Ammon's horn (tissue), 1 donor: ENCODE measurements around the gene CGNL1.
A peak's percentile ranks its signal among the peaks of the same experiment; 100 is the strongest.

Experiments used
- DNase-seq: peaks from one replicate; pipeline ENCODE4 v3.0.0-alpha.2; 2016; ENCODE audit warnings: low spot score

The CGNL1 gene

DNA sequence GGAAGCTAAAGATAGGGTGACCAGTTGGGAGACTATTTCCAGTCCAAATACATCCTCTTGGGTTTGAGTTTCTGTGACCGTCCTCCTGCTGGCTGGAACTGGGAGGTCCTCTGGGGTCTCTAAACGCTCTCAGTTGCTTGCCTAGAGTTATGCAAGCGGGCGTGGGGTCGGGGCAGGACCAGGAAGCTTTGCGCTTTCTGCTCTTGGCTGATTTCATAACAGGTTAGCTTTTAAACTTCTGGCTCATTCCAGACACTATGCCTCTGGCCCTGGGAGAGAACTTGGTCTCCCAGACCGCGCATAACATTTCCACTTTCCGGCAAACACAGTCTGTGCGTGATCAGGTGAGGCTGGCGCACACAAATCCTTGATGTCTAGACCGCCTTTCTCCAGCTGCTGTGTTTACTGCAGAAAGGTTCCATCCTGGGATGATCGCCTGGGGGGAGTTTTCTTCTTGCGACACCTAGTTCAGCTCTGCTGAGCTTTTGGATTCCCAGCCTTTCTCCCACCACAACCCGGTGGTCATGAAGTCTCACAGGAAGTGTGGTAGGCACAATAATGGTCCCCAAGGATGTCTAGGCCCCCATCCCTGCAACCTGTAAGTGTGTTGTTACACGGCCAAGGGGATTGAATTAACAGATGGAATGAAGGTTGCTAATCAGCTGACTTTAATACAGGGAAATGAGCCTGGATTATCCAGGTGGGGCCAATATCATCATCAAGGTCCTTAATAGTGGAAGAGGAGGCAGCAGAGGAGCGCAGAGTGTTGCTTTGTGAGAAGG lies 23.6 kb upstream of the CGNL1 start:
- no peak for DNase-seq

DNA sequence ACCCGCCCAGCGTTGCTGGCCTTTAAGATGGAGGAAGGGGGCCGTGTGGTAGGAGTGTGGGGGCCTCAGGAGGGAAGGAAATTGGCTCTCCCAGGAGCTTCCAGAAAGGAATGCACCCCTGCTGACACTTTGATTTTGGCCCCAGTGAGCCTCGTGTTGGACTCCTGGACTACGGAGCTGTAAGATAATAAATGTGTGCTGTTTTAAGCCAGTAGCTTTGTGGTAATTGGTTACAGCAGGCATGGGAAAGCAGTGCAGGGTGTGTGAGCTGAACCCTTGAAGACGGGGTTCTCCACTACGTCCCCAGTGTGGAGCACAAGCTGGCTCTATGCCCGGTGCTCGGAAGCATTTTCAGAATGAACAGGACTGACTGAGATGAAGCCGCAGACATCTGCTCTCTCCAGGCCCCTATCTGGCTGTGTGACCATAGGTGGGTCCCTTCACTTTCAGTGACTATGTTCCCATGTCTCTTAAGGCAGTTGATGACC lies 22.9 kb upstream of the CGNL1 start:
- DNase-seq: no peak

DNA sequence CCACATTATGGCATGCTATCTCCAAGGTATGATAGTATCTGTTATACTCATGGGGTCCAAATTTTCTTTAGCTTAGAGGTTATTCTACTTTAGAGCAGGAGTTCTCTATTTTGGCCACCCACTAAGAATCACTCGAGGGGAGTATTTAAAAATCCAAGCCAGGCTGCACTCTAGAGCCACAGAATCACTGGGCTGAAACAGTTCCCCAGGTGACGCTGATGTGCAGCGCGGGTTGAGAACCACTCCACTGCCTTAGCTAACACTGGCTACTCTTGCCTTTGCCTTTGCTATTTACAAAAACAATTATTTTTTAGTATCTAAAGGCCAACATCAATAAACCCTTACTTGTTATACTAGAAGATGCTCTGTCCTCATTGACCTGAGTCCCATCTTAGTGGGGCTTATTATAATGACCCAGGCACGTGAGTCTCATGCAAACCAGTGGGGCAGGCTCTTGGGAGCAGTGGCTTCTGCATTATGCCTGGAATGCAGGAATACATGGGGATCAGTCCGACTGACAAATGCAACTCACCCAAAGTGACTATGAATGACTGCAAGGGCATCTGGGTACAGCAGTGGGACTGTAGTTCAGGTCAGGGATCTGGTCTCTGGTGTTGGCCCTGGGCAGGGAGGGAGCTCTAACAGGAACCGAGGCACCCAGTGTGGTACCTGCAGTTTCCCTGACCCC lies 21.7 kb upstream of the CGNL1 start:
- DNase-seq: no peak

- DNase-seq: no peak
Observed at GRCh38 chr15:57355259-57355658, 21.0 kb upstream of the CGNL1 start.

DNA sequence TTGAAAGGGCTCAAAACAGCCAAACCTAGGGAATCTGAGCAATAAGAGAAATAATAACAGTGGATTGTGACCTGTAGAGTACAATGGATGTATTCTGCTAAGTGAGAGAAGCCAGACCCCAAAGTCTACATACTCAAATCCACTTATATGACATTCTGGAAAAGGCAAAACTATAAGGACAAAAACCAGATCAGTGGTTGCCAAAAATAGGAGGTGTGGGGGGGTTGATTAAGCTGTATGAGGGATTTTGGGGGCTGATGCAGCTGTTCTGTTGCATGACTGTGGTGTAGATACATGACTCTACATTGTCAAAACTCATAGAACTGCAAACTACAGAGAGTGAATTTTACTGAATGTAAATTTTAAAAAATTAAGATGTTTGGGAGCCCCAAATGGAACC lies 20.1 kb upstream of the CGNL1 start:
- no peak for DNase-seq

DNA sequence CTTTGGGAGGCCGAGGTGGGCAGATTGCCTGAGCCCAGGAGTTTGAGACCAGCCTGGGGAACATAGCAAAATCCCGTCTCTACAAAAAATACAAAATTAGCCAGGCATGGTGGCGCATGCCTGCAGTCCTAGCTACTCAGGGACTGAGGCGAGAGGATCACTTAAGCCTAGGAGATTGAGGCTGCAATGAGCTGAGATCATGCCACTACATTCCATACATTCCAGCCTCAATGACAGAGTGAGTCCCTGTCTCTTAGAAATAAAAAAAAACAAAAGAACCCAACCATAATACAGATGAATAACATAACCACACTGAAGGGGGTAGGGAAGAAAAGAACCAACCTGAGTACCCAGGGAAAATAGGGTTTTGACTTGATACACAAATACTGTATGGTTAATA lies 19.7 kb upstream of the CGNL1 start:
- DNase-seq: no peak

DNA sequence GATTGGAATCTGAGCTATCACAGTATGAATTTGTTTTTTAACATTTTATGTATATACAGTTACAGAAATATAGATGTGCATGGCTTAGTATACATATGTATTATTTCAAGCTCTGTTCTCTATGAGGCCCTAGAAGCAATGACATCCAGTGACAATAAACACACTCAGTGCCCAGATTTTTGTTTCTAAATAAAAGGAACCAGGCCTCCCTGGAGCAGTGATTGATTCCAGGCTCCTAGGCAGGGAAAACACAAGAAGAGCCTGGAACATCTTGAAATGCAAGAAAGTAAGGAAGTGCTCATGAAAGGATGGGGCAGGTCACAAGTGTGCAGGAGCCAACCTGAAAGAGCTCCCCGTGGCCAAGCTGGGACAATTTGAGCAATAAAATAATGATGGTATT lies 18.5 kb upstream of the CGNL1 start:
- no peak for DNase-seq

- no peak for DNase-seq
Observed at GRCh38 chr15:57358571-57358970, 17.7 kb upstream of the CGNL1 start.

- no peak for DNase-seq
Observed at GRCh38 chr15:57363661-57364060, 12.6 kb upstream of the CGNL1 start.

DNA sequence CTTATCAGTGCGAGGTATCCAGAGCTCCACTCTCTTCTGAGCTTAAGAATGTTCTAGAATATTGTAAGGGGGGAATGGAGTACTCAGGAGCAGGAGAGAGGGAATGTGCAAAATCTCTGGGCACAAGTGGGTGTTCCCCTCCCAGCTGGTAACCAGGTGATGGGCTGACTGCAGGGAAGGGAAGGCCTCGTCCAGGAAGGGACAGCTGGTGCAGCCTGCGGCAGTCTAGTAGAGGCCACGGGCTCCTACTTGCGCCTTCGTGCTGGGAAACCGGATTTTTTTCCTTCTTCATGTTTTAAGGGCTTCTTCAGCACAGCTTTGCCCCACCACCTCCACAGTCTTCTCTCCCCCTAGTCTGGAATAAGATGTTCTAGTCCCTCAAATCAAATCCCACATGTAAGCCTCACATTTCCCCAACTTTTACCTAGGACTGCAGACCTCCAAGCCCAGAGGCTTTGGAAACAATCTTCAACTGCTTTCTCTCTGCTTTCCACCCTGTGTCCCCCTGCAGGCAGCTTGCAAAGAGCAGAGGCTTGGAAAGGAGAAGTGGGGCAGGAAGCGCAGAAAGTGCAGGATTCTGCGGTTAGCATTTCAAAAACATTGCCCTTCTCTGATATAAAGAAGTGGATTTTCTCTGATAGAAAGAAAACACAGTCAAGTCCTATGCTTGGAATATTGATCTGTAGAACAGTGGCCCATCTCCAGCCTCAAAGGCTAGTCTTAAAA lies 11.9 kb upstream of the CGNL1 start:
- DNase-seq: peak; percentile 64

- DNase-seq: no peak
Observed at GRCh38 chr15:57367556-57367955, 8.7 kb upstream of the CGNL1 start.

DNA sequence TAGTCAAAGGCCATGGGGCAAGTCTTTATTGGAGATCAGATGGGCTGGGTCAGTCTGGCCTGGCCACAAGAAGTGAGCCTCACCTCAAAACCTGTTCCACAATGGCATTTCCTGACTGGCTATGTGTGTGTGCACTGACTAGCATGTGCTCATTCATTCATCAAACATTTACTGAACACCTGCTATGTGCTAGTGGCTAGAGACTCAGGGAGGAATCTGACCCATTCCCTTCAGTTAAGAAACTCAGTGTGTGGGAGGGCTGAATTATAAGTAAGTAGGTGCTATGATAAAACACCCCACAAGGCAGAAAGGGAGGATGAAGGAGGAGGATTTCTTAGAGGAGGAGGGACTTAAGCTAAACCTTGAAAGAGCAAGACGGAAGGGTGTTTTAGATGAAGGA lies 5.4 kb upstream of the CGNL1 start:
- no peak for DNase-seq

- DNase-seq: no peak
Observed at GRCh38 chr15:57373251-57373881, 2.9 kb upstream of the CGNL1 start.

GRCh38 chr15:57373882-57374276 lies 2.4 kb upstream of the CGNL1 start:
- DNase-seq: no peak

DNA sequence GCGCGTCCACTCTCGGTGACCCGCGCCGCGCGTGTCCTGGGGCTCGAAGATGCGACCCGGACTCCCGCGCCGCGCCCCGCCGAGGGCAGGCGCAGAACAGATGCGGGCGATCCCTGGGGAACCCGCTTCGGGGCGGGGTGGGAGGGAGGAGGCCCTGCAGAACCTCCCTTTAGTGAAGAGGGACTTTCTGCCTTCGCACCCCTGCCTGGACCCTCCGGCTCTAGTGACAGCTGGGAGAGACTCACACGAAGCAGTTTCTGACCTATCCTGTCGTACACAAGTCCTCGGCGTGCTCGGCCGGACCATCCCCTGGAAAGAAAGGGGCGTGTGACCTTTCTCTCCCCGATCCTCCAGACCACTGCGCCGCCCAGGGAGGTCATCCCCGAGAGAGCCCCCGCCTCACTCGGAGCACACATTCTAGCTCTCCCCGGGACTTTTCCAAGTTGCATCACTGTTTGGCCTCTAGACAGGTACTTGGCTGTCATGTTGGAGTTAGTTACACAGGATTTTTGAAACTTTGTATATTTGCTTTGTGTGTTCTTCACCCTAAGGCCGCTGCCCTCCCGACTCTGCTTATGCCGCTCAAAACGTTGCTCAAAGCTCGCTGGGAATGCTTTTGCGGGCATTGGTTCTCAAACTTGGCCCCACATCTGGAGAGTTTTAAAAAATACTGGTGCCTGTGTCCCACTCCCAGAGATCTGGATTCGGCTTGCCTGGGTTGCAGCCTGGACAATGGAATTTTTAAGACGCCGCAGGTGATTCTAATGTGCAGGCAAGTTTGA lies 582 bp downstream of the CGNL1 start:
- no peak for DNase-seq

GRCh38 chr15:57377478-57377847 lies 1.2 kb downstream of the CGNL1 start:
- DNase-seq: no peak

DNA sequence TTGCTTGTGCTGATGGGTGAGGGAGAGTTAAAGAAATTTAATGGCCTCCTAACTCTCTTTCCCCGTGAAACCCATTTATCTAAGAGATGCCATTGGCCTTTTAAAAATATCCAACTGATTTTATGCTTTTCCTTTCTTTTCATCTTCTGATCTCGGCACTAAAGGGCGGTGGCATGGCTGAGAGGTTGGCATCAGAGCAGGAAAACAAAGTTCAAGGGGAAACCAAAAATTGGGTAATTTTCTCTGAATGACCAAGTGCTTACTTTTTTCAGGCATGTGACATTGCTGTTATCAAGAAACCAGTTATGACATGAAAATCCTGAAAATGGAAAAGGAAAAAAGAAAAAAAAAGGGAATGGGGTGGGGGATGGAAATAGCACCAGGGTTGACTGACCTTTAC lies 3.2 kb downstream of the CGNL1 start:
- no peak for DNase-seq

DNA sequence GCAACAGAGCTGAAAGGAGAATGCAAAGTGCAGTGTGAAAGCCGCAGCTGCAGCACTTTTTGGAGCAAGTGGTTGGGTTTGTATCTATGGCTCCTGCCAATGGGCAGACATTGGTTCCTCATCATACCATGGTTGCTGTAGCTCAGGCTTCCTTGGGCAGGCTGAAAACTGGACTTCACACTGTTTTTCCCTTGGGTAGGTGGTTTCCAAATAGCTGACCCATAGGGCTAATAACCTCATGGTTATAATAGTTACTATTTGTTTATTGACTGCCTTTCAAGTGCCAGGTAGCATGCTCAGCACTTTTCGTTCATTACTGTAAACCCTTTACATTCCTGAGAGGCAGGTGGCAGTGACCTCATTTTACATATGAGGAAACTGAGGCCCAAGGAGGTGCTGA lies 4.5 kb downstream of the CGNL1 start:
- no peak for DNase-seq

- DNase-seq: no peak
Observed at GRCh38 chr15:57382215-57382614, 5.9 kb downstream of the CGNL1 start.

GRCh38 chr15:57382969-57383368 lies 6.7 kb downstream of the CGNL1 start:
- no peak for DNase-seq

DNA sequence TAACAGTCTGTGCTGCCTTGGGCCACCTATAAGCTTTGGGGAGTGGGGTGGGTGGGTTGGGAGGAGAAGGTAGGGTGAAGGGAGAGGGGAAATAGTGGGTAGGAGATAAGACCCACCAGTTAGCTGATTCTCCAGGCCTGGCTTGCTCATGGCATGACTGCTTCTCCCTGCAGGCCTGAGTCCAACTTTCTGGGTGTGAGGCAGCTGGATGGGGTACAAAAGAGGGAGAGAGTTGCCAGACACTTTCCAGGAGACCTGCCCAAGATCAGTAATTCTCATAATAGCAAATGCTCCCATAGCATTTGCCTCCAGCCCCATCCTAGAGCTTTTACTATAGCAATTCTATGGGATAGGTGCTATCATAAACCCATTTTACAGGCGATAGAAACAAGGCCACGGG lies 7.7 kb downstream of the CGNL1 start:
- no peak for DNase-seq

GRCh38 chr15:57384816-57385215 lies 8.5 kb downstream of the CGNL1 start:
- DNase-seq: no peak
